AG04449 (cell line): ENCODE results near the gene BASP1.

ENCODE experiments used
- CTCF ChIA-PET: fragments of 350-600 bp; formaldehyde crosslinking; extraction: SDS; loops from one replicate; lab custom pipeline; 2021; ENCODE audit warnings: antibody characterized with exemption; lab: Yijun Ruan, JAX
- POLR2A ChIA-PET: fragments of 400-600, 350-600 bp; formaldehyde crosslinking; extraction: SDS; loops from one replicate; lab custom pipeline; 2020; ENCODE audit warnings: antibody characterized with exemption, inconsistent platforms; lab: Yijun Ruan, JAX
- DNase-seq: peaks from one replicate; pipeline ENCODE4 v3.0.0-alpha.2; 2010; ENCODE audit warnings: low read depth, low spot score
- H3K4me3 ChIP-seq: 2 replicates; pipeline ENCODE4 v1.5.1; 2011; ENCODE audit warnings: low read depth, mild to moderate bottlenecking, control low read depth, low read length
- CTCF ChIP-seq: IDR thresholded peaks from one replicate; pipeline ENCODE4 v1.5.1; 2011; ENCODE audit warnings: mild to moderate bottlenecking, moderate library complexity, low read length, control low read depth, inconsistent platforms; ENCODE audit not compliant: insufficient read depth; ENCODE audit errors: missing control alignments

BASP1 gene

GRCh38 chr5:17184588-17184987 lies 32.8 kb upstream of the BASP1 start:
- CTCF ChIA-PET = interaction anchor here (1.1 to 9.8 kb wide), 4 partner anchors 26 to 393 kb away, joined by 3 to 190 read pairs (median 5); no protein-coding TSS in a partner anchor
- POLR2A ChIA-PET = interaction anchor here (1.9 kb wide), 1 partner anchor 27 kb away, joined by 6 read pairs; no protein-coding TSS in a partner anchor
- no peak overlapping the region for H3K4me3 ChIP-seq
- TF ChIP-seq CTCF = no peak
- DNase-seq = no peak

GRCh38 chr5:17185349-17185748 lies 32.1 kb upstream of the BASP1 start:
- no peak for DNase-seq
- no peak for TF ChIP-seq CTCF
- CTCF ChIA-PET = interaction anchor here (0.6 to 9.8 kb wide), 7 partner anchors 27 to 393 kb away, joined by 3 to 190 read pairs (median 4); no protein-coding TSS in a partner anchor
- no peak overlapping the region for H3K4me3 ChIP-seq
- POLR2A ChIA-PET = interaction anchor here (1.9 kb wide), 1 partner anchor 28 kb away, joined by 6 read pairs; no protein-coding TSS in a partner anchor

- ChIA-PET POLR2A (interaction anchor here (0.7 to 1.9 kb wide), 3 partner anchors 29 to 394 kb away, joined by 4 to 6 read pairs (median 5); no protein-coding TSS in a partner anchor), CTCF (interaction anchor here (0.6 to 9.8 kb wide), 8 partner anchors 28 to 390 kb away, joined by 3 to 190 read pairs (median 4); no protein-coding TSS in a partner anchor)
- peak; percentile 95 for DNase-seq
- no peak for TF ChIP-seq CTCF
- no peak overlapping the region for H3K4me3 ChIP-seq
Observed at GRCh38 chr5:17185773-17186172, 31.7 kb upstream of the BASP1 start.

- ChIA-PET CTCF (interaction anchor here (1.0 to 9.8 kb wide), 7 partner anchors 9 to 390 kb away, joined by 3 to 190 read pairs (median 10); no protein-coding TSS in a partner anchor), POLR2A (interaction anchor here (0.7 to 1.9 kb wide), 3 partner anchors 29 to 394 kb away, joined by 4 to 6 read pairs (median 5); no protein-coding TSS in a partner anchor)
- no peak for DNase-seq
- no peak for TF ChIP-seq CTCF
- H3K4me3 ChIP-seq = no peak overlapping the region
Observed at GRCh38 chr5:17186256-17186655, 31.2 kb upstream of the BASP1 start.

GRCh38 chr5:17187011-17187785 lies 30.2 kb upstream of the BASP1 start:
- POLR2A ChIA-PET = interaction anchor here (0.8 to 1.5 kb wide), 2 partner anchors 31 to 251 kb away, joined by 4 to 6 read pairs; partner anchors contain the start of gene MYO10
- H3K4me3 ChIP-seq = no peak overlapping the region
- CTCF ChIA-PET = interaction anchor here (0.6 to 9.8 kb wide), 12 partner anchors 10 to 497 kb away, joined by 3 to 190 read pairs (median 6); no protein-coding TSS in a partner anchor
- no peak for DNase-seq
- no peak for TF ChIP-seq CTCF
